Femur (tissue), 1 donor: ENCODE results near the gene PDCD1.
A peak's percentile ranks its signal among the peaks of the same experiment; 100 is the strongest.

Experiments
- DNase-seq: peaks from one replicate; pipeline ENCODE4 v3.0.0-alpha.2; 2017

The PDCD1 gene

DNA sequence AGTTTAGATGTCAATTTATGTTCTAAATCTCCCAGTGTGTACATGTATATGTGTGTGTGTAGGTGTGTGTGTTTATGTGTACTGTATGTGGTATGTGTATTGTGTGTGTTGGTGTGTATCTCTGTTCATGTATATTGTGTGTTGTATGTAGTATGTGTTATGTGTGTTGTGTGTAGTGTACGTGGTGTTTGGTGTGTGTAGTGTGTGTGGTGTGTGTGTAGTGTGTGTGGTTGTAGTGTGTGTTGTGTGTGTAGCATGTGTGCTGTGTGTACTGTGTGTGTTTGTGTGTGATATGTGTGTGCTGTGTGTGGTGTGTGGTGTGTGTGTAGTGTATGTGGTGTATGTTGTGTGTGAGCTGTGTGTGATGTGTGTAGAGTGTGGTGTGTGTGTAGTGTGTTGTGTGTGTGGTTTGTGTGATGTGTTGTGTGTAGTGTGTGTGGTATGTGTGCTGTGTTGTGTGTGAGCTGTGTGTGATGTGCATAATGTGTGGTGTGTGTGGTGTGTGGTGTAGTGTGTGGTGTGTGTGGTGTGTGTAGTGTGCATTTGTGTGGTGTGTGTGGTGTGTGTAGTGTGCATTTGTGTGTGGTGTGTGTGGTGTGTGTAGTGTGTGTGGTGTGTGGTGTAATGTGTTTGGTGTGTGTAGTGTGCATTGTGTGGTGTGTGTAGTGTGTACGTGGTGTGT, 5.6 kb upstream of the PDCD1 start:
- no peak for DNase-seq

DNA sequence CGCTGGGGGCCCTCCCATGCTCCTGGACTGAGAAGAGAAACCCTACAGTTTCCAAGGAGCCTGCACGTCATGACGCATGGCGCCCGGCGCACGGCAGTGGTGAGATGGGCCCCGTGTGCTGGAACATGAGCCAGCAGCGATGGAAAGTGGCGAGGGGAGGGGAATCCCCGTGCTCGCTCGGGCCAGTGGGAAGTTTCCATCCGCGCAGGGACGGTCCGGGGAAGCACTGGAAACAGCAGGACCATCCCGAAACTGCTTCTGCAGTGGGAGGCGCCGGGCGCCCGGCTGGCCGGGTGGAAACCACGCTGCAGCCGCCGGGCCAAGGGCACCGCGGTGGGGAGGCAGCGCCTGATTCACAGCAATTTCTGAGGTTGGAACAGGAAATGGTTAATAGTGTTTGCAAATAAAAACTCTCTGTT, 4.9 kb upstream of the PDCD1 start:
- DNase-seq = peak; percentile 84

DNA sequence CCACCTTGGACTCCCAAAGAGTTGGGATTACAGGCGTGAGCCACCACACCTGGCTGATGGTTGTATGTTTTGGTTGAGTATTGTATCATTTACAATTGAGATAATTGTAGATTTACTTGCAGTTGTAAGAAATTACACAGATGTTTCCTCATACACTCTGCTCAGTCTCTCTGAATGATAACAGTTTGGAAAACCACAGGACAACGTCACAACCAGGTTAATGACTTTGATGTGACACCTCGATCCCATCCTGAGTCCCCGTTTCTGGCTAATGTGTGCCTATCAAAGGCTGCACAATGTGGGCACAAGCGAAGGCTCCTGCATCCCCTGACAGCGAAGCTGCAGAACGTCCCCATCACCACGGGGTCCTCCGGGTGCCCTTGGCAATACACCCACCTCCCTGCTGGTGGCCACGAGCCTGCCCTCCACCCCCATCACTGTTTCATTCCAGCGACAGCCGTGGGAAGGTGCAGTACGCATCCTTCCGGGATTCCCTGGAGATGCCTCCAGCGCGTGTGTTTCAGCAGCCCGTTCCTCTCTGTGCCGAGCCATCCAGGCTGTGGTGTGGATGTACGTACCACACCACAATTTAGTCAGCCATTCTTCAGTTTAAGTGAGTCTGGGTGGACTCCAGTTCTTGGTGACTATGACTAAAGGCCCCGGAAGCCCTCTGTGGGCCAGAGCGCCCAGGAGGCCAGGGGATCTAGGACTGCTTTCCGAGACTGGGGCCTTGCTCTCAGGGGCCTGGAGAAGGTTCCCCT, 4.3 kb upstream of the PDCD1 start:
- no peak for DNase-seq

DNA sequence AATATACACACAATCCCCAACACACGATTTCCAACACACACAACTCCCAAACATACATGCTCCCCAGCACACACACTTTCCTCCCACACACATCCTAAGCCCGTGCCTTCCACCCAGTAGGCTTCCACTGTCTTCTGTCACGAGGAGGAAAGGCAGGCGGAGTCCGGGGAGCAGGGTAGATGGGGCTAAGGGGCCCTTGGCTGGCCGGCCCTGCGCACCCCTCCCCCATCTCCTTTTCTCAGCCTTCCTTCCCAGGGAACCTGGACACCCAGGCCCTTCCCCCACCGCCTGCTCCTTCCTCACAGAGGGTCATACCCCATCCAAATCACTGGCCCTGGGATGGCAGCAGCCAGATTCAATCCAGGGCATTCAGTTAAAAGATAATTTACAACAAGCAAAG, 3.4 kb upstream of the PDCD1 start:
- no peak for DNase-seq

DNA sequence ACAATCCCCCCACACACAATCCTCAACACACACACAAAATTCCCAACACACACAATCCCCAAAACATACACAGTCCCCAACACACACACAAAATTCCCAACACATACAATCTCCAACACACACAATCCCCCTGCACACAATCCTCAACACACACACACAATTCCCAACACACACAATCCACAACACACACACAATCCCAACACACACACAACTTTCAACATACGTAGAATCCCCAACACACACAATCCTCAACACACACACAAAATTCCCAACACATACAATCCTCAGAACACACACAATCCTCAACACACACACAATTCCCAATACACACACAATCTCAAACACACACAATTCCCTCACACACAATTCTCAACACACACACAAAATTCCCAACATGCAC, 2.6 kb upstream of the PDCD1 start:
- no peak for DNase-seq

DNA sequence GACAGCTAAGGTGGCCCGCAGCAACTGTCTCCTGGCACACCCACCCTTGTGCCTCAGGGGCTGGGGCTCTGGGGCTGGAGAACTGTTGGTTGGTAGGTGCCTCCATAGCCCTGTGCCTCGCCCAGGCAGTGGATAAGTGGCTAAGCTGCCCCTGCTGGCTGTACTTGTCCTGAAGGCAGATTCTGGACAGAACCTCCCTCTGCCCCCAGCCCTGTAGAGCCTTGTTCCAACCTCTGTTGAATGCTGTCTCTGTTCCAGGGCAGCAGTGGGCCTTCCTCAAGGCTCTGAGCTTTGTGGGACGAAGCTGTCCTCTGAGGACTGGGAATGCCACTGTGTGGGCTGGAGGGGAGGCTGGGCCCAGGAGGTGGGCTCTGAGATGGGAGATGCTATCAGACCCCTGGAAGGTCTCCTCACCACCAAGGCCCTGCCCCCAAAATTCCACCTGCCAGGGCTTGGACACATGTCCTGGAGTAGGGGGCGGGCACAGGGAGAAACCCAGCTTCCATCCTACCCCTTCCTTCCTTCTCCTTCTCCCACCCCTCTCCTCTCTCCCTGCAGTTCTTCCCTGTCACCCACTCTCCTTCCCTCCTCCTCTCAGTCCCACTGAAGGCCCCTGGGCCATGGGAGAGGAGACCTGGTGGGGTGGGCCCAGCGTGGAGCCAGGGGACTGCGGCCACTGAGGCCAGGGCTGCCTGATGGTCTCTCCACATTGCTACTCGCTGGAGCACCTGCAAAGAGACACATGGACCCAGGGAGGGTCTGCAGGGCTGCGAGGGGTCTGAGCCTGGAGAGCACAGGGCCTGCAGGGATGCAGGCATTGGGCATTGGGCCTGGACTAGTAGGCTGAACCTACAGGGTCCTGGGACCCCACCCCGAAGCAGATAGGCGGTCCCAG, 1.7 kb upstream of the PDCD1 start:
- DNase-seq = peak; percentile 32

DNA sequence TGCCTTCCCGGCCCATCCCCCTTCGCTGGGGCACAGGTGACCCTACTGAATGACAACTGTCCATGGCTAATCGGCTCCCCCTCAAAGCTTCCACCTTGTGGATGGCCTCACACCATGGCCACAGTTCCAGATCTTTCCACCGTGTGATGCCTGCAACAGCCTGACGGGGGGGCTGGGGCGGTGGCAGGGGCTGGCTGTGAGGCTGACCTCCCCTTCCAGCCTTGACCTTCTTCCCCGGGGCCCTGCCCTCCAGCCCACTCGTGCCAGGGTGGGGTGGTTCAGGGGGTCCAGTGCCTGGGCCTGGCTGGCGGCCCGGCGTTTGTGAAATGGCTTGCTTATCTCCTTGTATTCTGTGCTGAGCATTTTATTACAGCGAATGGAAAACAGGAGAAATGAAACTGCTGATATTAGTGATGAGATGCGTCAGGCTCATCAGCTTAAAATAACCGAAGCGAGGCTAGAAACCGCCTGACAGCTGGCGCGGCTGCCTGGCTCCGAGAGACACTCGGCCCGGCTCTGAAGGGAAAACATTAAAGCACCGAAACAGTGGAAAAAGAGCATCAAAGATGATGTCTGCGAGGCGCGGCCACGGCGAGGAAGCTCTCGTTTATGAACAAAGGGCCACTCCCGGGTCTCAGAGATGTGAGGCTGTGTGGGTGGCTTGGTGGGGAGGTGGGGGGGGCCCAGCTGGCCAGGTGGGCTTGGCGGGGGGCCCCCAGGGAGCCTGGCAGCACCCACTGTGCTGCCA, 916 bp upstream of the PDCD1 start:
- DNase-seq = peak; percentile 82

DNA sequence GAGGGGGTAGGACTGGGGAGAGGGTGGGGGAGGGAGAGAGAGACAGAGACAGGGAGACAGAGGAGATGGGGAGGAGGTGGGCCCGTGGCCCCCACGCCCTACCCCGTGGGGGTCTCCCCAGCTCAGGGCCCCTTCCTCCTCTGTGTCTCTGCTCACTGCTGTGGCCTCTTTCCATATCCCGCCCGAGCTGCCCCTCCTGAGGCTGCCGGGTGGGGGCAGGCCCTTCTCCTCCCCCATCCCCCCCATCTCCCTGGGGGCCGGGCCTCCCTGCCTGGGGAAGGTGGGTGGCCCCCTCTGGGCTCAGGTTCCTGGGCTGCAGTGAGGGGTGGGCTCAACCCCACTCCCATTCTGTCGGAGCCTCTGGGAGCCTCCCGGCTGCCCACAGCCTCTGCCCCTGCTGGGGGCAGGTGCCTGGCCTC, 332 bp upstream of the PDCD1 start:
- no peak for DNase-seq

DNA sequence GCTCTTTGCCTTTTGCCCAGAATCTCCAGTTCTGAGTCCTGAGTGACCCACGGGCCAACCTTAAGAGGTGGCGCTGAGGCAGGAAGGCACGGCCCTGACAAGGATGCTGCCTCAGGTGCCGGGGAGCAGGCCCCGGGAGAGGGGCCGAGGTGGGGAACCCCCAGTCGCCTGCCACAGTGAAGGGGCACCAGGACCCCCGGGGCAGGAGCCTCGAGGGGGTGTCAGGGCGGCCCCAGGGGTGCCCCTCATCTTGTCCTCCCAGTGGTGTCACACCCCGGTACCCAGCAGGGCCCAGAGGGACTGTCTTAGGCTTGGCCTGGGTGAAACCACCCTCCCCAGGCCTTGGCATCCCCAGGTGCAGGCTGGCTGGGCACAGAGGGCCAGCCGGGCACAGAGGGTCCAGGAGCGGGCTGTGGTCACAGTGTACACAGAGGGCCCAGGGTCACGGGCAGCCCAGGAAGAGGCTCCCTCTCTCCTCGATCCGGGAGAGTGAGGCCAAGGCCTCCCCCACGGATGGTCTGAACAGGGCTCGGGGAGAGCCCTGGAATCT, 1.0 kb downstream of the PDCD1 start:
- no peak for DNase-seq

DNA sequence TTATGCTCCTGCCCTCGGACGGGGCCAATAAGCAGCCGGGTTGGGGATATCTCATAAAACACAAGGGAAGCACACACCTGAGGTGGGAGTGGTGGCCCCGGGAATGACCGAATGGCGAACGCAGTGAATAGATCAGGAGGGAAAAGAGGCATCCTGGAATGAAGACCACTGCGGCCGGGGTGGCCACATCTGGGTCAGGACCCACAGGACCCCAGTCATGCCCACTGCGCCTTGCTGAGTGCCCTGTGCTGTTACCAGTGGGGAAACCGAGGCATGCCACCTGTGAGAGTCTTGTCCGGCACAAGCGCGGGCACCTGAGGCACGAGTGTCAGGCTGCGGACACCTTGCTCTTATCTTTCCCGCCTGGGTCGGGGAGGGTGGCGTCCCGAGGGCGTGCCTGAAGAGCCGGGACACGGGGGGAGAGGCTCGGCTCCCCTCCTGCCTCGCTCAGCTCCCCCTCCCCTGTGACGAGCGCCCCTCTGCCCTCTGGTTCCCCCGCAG, 1.6 kb downstream of the PDCD1 start:
- no peak for DNase-seq

DNA sequence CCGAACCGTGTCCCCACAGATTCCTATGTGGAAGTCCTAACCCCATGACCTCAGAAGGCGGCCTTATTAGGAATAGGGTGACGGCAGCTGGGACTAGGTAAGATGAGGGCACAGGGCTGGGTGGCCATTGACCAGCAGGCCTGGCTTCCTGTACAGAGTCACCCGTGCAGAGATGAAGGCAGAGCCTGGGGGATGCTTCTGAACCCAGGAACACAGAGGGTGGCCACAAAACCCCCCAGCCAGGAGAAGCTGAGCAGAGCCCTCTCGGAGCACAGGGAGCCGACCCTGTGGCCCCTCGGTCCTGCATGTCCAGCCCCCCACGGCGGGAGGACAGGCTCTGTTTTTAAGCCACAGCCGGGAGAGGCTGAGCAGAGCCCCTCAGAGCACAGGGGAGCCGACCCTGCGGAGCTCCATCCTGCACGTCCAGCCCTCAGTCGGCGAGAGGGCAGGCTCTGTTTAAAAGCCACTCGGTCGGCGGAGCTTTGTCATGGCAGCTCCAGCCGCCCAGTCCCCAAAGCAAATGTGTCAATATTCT, 2.7 kb downstream of the PDCD1 start:
- no peak for DNase-seq

DNA sequence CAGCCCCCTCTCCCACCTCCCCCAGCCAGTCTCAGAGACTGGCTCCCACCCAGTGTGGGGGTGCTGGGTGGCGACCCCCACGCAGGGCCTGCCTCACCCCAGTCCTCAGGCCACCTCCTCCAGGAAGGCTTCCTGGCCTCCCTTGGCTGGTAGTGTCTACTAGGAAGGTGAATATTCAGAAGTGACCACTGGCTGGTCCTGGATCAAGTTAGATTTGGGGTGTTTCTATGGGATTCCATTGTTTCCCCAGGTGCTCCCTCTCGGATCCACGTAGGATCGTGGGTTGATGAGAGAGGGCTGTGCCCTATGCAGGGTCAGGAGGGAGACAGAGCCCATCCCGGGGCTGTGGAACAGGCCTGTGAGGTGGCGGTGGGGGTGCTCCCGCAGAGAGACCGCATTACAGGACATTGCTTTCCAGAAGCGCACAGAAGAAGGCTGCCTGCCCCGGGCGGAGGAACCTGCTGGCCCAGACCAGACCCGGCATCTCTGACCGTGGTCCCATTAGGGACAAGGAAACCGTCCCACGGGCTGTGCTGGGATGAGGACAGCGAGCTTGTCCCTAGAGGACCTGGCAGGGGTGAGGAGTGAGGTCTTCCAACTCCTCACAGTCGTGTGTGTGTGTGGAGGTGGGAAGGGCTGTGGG, 3.3 kb downstream of the PDCD1 start:
- DNase-seq = no peak

DNA sequence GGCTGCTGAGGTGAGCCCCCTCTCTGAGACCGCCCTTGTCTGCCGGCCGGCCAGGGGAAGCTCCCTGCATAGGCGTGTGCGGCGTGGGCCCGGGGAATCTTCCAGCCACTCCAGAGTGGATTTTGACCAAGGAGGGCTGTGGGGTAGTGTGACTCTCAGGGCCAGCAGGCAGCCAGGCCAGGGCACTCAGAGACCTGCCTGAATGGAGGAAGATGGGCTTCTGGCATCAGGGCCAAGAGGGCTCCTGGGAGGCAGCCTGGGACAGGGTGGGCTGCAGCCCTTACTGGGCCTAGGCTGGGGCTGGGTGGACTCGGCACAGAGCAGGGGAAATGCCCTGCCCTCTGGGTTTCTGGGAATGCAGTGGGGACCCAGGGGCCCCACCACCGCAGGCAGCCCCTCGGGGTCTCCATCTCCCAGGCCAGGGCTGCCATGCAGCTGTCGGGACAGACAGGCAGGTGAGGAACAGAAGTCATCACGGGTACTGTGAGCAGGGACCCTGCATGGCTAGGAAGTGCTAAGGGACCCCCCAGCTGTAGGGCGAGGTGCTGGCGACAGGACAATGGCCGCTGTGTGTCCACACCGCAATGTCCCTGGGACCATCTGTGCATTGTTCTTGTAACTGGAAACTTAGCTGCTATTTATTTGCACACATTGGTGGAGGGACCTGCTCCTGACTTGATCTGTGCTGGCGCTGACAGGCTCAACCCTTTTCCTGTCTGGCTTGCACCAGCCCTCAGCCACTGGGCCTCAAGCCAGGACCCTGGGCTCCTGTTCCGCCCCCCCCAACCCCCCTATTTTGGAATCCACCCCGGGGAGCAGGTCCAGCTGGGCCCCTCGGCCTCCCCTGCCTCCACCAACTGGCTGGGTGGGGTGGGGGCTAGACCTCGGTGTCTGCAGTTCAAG, 4.1 kb downstream of the PDCD1 start:
- DNase-seq = no peak

DNA sequence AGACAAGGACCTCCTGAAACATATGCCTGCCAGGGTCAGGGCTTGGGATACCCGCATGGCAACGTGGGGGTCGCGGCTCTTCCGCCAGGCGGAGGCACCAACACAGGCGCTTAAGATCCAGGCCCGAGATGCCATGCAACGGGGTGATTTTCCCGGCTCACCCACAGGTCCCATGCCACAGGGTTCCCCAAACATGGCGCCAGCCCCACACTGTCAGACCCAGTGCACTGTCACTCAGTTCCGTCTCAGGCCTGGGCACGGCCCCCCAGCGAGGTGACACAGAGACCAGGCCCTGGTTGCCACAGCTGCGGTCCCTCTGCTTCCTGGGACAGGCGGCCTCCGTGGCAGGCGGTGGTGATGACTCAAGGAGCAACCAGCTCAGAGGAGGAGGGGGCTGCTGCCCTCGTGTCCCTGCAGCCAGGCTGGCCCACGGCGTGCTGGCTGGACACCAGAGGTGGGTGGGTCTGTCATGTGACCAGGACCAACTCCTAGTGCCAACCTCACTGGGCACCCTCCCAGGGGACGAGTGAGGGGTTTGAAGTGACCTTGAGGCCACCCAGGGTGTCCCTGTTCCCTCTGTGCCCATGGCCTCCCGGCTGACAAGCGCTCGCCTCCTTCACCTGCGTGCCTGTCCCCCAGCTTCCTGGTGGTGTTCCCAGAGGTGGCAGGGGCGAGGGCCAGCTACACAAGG, 4.9 kb downstream of the PDCD1 start:
- DNase-seq = peak; percentile 28

DNA sequence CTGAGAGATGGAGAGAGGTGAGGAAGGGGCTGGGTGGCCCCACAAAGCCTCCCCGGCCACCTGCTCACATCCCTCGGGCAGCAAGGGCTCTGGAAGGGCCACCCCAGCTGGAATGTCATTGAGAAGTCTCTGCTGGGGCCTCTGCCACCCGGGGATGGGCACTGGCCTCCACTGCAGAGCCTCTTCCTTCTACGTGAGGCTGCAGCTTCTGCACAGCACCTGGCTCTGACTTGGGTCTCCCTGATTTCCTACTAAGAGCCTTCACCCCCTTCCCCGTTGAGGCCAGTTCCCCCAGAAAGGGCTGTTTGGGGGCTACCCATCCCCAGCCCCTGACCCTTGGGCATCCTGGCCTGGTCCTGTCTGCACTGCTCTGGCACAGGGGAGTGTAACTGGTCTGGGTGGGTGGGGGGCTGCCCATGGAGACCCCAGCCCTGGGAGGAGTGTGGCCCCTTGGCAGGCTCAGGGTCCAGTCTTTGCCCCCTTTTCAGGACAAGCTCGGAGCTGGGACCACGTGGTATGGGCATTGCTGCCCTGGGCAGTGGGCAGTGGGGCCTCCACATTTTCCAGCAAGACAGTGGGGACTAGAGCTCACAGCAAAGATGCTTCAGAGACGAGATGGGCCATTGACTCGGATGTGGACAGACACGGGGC, 5.6 kb downstream of the PDCD1 start:
- DNase-seq = peak; percentile 13

DNA sequence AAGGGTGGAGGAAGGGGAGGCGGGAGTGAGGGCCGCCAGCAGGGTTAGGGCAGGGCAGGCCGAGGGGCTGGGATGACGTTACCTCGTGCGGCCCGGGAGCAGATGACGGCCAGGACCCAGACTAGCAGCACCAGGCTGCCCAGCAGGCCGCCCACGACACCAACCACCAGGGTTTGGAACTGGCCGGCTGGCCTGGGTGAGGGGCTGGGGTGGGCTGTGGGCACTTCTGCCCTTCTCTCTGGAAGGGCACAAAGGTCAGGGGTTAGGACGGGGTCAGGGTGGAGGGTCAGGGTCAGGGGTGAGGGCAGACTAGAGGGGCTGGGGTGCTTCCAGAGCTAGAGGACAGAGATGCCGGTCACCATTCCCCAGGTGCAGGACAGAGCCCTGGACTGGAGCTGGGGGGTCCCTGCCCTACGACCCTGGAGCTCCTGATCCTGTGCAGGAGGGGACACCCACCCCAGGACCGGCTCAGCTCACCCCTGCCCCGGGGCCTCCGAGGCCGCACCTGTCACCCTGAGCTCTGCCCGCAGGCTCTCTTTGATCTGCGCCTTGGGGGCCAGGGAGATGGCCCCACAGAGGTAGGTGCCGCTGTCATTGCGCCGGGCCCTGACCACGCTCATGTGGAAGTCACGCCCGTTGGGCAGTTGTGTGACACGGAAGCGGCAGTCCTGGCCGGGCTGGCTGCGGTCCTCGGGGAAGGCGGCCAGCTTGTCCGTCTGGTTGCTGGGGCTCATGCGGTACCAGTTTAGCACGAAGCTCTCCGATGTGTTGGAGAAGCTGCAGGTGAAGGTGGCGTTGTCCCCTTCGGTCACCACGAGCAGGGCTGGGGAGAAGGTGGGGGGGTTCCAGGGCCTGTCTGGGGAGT, 6.3 kb downstream of the PDCD1 start:
- DNase-seq = peak; percentile 12

DNA sequence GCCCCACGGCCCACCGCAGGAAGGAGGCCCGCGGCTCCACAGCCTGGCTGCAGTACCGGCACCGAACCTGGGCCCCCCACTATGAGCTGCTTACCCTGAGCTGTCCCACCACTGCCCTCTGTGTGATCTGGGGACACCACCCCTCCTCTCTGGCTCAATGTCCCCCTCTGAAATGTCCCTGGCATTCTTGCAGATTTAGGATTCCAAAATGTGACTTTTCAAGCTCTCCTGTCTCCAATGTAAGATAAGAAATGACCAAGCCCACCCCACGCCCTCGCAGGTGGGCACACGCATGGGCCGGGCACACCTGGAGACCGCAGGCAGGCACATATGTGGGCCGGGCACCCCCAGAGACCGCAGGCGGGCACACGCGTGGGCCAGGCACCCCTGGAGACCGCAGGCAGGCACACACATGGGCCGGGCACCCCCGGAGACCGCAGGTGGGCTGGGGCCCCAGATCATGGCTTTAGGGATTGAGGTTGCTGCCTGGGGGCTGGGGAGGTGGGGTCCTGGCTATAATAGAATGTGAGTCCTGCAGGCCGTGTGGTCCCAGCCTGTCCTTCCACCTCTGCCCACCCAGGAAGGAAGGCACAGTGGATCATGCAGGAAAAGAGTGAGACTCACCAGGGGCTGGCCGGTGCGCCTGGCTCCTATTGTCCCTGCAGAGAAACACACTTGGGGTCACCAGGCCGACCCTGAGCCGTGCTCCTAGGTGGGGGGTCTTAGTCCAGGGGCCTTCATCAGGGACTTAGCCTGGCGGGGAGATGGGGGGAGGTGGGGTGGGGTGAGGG, 7.2 kb downstream of the PDCD1 start:
- peak; percentile 13 for DNase-seq
